HUDEP-2 (cell line): ENCODE results near the gene OPRD1.
"Not testable (repeated sequence)": the region's sequence is repeated elsewhere in the genome, so short reads cannot be mapped to it uniquely, and the experiment has no call there.

Experiments
- DNase-seq, 76 experiments: peaks; one replicate each; lab custom pipeline; 2025; ENCODE audit not compliant: unreplicated experiment in 76 of 76; lab: John Stamatoyannopoulos, UW

Gene OPRD1

GRCh38 chr1:28836421-28836956 lies 24.5 kb downstream of the OPRD1 start:
- no peak for DNase-seq

- DNase-seq = no peak
Observed at GRCh38 chr1:28840928-28841544, 29.1 kb downstream of the OPRD1 start.

- DNase-seq = peak in 16 of 76 experiments; percentile 1 to 39 (median 14)
Observed at GRCh38 chr1:28845786-28846543, 34.0 kb downstream of the OPRD1 start.

- not testable (repeated sequence) for DNase-seq
Observed at GRCh38 chr1:28847207-28847606, 35.2 kb downstream of the OPRD1 start.

- DNase-seq = no peak
Observed at GRCh38 chr1:28848416-28848815, 36.4 kb downstream of the OPRD1 start.

- no peak for DNase-seq
Observed at GRCh38 chr1:28853093-28853742, 41.2 kb downstream of the OPRD1 start.

- not testable (repeated sequence) for DNase-seq
Observed at GRCh38 chr1:28854406-28854805, 42.4 kb downstream of the OPRD1 start.

- DNase-seq = no peak
Observed at GRCh38 chr1:28855046-28855445, 43.1 kb downstream of the OPRD1 start.

- no peak for DNase-seq
Observed at GRCh38 chr1:28855469-28855951, 43.5 kb downstream of the OPRD1 start.

GRCh38 chr1:28855969-28856368 lies 44.0 kb downstream of the OPRD1 start:
- DNase-seq = no peak

- peak in 3 of 76 experiments; percentile 11 to 37 (median 13) for DNase-seq
Observed at GRCh38 chr1:28860332-28861073, 48.5 kb downstream of the OPRD1 start.

- no peak for DNase-seq
Observed at GRCh38 chr1:28862571-28863403, 50.8 kb downstream of the OPRD1 start.

- DNase-seq = no peak
Observed at GRCh38 chr1:28864695-28865094, 52.7 kb downstream of the OPRD1 start.

GRCh38 chr1:28865997-28866650 lies 54.2 kb downstream of the OPRD1 start:
- peak in 70 of 76 experiments; percentile 16 to 82 (median 53) for DNase-seq

- no peak for DNase-seq
Observed at GRCh38 chr1:28867850-28868249, 55.9 kb downstream of the OPRD1 start.

- DNase-seq = no peak
Observed at GRCh38 chr1:28869952-28870351, 58.0 kb downstream of the OPRD1 start.

GRCh38 chr1:28871631-28872401 lies 59.8 kb downstream of the OPRD1 start:
- DNase-seq = no peak

GRCh38 chr1:28875134-28875533 lies 63.2 kb downstream of the OPRD1 start:
- not testable (repeated sequence) for DNase-seq
